ELR (cell line): ENCODE measurements around the gene GPR137.

Source experiments
- DNase-seq: peaks from one replicate; pipeline ENCODE4 v3.0.0-alpha.2; 2015; ENCODE audit warnings: low read depth

Gene GPR137

DNA sequence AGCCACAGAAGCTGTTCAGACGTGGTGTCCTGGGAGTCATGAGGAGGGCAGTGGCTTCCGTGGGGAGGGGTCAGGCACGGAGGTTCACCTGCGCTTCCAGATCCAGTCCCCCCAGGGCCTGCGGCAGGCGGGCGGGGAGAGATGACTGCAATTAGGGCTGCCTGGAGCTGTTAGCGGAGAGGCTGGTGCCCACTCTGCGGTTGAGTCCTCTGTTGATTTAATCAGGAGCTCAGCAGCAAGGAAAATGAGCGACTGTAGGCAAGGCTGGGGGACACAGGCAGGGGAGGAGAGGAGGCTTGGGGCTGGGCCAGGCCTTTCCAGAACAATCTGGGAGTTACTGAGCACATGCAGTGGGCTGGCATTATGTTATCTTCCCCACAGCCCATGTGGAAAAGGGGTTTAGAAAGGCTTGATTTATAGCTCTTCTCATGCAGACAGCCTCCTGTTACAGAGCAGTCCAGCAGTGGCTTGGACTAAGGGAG lies 21.2 kb upstream of the GPR137 start:
- no peak for DNase-seq

GRCh38 chr11:64265176-64266160 lies 20.2 kb upstream of the GPR137 start:
- DNase-seq: no peak

DNA sequence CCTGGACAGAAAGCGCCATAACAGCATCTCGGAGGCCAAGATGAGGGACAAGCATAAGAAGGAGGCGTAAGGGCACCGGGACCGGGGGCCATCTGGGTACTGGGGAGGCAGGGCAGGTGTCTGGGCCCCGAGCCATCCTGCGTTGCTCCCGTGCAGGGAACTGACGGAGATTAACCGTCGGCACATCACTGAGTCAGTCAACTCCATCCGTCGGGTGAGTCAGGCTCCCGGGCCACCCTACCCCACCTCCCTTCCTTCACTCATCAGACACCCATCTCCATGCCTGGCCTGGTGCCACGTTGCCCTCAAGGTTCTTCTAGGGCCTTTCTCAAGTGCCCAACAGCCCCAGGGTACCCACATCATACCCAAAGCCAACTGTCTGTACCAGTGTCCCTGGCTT lies 19.3 kb upstream of the GPR137 start:
- peak; percentile 88 for DNase-seq

DNA sequence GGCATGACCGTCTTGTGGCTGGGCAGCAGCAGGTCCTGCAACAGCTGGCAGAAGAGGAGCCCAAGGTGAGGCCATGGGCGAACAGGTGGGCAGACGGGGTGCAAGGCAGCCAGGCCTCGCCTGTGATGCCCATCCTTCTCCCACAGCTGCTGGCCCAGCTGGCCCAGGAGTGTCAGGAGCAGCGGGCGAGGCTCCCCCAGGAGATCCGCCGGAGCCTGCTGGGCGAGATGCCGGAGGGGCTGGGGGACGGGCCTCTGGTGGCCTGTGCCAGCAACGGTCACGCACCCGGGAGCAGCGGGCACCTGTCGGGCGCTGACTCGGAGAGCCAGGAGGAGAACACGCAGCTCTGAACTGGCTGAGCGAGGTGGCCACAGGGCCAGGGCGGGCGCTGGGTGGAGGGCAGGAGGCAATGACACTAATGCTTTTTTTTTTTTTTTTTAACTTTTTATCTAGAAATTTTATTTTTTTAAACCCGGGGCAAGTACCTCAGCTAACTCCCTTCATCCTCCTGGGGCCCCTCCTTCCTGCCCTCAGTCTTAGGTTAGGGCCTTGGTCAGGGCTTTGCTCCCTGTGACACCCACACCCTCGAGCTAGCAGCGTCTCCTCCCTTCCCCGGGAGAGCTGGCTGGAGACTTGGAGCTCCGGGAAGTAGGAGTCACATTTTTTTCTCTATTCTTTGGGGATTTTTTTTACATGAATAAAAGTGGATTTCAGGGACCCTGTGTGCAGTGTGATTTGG lies 18.3 kb upstream of the GPR137 start:
- DNase-seq: no peak

DNA sequence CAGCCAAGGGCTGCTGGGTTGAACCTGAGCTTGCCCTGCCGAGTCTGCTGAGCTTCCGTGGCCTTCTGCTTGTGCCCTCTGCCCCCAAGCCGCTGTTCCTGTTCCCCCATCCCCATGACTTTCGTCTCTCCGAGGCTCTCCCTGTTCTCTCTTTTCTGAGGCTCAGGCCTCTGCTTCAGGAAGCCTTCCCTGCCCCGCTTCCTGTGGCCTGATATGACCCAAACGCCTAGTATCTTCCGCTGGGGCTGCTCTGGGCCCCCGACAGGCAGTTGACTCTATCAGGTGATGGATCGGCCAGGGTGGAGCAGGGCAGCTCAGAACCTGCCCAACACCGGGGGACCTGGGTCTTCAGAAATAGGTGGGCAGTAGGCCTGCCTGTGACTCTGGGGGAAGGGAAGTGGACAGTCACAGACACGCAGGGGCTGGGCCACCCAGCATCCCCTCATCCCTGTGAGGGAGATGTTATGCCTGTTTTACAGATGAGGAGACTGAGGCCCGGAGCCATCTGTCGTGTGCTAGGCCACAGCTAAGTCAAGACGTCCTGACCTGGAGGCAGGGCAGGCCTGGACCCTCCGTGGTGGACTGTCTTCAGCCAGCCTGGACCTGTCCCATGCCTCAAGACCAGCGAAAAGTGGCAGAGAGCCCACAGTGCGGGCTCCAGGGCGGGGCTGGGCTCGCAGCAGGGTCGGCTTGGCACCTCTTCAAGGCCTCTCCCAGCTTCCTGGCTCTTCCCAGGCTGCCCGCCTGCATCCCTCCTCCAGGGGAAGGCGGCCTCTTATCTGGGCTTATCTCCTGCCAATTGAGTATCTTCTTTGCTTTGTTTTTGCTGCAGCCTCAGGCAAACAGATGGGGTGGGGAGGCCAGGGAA lies 17.4 kb upstream of the GPR137 start:
- peak; percentile 55 for DNase-seq

DNA sequence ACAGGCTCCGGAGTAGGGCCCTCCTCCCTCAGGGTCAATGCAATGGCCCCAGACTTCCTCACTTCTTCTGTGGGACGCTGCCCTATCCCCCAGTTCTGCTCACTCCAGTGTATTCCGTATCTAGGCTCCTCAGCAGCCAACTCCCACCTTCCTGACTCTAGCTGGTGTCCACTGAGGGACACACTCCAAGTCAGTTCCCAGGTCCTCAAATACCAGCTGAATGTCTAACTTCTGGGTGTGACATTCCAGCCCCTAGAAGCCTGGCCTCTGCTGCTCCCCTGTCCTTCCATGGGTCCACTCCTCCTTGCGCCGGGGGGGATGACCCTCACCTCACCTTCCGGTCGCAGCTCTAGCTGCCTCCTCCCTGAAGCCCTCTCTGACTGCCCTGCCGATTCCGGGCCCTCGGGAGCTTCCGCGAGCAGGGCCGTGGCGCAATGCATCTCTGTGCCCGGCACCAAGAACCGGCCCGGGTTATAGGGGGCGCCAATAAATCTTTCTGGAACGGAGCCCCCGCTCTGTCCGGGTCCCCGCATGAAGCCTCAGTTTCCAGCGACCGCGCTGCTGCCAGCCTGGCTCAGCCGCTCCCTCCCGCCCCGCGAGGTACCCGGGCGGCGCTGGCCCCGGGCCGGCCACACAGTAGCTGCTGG lies 16.6 kb upstream of the GPR137 start:
- DNase-seq: peak; percentile 78

- peak; percentile 100 for DNase-seq
Observed at GRCh38 chr11:64269540-64270220, 16.0 kb upstream of the GPR137 start.

DNA sequence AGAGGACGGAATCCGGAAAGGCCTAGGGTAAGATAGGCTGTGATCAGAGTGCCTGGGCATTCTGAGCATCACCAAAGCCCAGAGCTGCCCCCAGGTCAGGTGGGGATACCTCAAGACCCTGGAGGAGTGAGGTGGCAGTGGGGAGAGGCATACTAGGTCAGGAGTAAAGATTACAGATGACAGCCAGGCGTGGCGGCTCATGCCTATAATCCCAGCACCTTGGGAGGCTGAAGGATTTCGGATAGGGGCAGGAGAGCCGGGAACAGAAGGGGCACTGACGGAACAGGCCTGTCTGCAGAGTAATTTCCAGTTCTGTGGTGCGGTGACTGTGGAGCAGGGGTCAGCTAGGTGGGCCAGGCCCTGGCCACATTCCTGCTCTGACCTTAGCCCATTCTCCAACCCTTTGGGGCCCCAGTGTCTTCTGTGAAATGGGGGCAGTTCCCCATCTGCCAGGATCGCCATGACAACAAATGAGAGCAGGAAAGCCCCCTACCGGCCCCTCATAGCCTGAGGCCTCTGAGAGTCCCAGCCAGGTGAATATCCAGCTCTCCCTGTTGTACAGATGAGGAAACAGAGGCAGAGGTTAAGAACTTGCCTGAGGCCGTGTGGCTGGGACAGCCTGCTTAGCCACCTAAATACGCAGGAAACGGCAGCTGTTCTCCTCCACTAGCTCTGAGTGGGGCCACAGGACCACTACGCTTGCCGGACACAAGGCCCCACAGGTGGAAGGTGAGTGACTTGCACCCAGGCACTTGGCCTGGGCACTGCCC lies 10.4 kb upstream of the GPR137 start:
- no peak for DNase-seq

DNA sequence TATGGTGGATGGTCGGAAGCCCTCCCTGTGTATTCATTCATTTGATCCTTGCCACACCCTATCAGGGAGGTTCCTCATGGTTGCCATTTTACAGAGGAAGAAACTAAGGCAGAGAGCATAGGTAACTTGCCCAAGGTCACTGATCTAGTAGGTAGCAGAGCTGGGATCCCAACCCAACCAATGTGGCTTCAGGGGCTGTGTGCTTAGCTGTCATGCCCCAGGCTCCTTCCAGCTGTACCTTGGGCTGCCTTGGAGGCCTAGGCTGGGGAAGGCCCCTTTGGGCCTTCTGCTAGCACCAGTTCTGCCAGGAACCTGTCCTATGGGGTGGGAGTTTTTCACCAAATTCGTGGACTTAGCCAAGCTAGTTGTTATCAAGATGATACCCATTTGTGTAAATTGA lies 9.8 kb upstream of the GPR137 start:
- DNase-seq: no peak

DNA sequence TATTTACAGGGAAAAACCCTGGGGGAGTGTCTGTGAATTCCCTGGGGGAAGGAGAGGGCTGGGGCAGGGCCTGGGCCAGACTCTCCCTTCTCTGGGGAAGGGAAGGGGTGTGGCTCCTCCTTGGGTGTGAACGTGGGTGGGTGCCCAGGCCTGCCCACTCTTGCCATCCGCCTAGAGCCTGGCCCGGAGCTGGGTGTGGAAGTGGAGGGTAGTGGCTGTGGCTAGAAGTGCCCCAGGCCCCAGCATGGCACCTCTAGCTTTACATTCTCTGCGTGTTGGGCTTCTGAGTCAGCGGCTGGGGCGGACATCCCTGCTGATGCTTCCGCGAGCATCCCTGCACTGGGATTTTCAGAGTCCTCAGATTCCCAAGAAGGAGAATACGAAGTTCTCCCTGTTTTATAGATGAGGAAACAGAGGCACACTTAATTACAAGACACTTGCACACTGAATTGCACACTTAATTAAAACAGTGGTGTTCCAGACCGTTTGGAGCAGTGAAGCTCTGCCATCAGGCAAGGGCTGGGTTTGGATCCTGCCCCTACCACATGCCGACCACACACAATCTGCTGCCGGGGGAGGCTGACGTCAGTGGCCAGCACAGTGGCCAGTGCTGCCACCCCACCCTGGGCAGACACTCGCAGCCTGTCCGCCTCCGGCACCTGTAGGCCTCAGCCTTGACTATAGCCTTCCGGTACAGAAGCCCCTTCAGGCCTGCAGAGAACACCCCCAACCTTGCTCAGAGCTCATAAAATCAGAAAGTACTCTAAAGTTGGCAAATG lies 8.8 kb upstream of the GPR137 start:
- peak; percentile 93 for DNase-seq

DNA sequence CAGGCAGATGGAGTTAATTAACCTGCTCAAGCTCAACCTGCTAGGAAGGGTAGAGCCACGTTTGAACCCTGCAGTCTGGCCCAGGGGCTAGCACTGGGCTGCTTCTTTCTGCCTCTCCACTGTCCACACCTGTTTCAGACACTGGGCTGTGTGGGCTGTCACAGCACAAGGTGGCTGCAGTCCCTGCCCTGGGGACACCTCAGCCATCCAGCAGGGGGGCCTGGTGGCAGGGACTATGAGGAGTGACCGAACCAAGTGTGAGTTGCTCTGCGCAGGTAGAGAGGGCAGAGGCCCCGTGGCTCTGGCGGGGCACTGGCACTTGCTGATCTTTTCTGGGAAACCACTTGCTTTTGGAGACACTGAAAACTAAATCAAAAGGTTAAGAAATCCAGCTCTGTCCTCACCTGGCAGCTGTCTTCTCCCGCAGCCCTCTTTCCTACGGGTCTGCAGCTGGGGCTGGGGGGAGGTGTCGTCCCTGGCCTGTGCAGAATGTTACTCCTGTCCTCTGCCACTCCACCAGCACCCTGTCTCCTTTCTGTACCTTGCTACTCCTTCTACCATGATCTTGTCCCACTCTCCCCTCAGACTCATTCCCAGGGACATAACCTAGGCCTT lies 7.0 kb upstream of the GPR137 start:
- DNase-seq: no peak

GRCh38 chr11:64281957-64282770 lies 3.5 kb upstream of the GPR137 start:
- DNase-seq: no peak

- DNase-seq: no peak
Observed at GRCh38 chr11:64283092-64283491, 2.6 kb upstream of the GPR137 start.

- DNase-seq: peak; percentile 95
Observed at GRCh38 chr11:64284048-64284961, 1.3 kb upstream of the GPR137 start, which contains the start of gene BAD. TSS of gene BAD (minus strand) at chr11:64284665. CDS start at chr11:64284368, 297 bp downstream.

GRCh38 chr11:64285885-64286800 lies 495 bp downstream of the GPR137 start:
- DNase-seq: no peak

GRCh38 chr11:64286801-64287159 lies 1.1 kb downstream of the GPR137 start:
- DNase-seq: no peak
